ENCODE data around the gene EIF3B. TPM values are rescaled to one million over a fixed set of nuclear protein-coding genes. Genes with fewer than 3 reads are reported as not detected.

The EIF3B gene
- total RNA-seq, 1 donor from 2014 or later: 136 TPM

- DNase-seq: no peak
- no peaks in the 10 kb centered on the region for H3K36me3 Mint-ChIP-seq (ENCODE audit: unreplicated experiment)
- H3K9me3 Mint-ChIP-seq (ENCODE audit: unreplicated experiment): peaks cover 2% of the 10 kb centered on the region
- no peaks in the 10 kb centered on the region for H3K4me1 Mint-ChIP-seq (ENCODE audit: low read depth, unreplicated experiment)
- H3K27me3 Mint-ChIP-seq (ENCODE audit: unreplicated experiment): no peaks in the 10 kb centered on the region
- TF ChIP-seq, protein P1, sequence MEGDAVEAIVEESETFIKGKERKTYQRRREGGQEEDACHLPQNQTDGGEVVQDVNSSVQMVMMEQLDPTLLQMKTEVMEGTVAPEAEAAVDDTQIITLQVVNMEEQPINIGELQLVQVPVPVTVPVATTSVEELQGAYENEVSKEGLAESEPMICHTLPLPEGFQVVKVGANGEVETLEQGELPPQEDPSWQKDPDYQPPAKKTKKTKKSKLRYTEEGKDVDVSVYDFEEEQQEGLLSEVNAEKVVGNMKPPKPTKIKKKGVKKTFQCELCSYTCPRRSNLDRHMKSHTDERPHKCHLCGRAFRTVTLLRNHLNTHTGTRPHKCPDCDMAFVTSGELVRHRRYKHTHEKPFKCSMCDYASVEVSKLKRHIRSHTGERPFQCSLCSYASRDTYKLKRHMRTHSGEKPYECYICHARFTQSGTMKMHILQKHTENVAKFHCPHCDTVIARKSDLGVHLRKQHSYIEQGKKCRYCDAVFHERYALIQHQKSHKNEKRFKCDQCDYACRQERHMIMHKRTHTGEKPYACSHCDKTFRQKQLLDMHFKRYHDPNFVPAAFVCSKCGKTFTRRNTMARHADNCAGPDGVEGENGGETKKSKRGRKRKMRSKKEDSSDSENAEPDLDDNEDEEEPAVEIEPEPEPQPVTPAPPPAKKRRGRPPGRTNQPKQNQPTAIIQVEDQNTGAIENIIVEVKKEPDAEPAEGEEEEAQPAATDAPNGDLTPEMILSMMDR (IDR thresholded peaks at IDR 0.05; ENCODE audit: partially characterized antibody, unreplicated experiment): no peak
- no peak overlapping the region for H3K27ac Mint-ChIP-seq (ENCODE audit: unreplicated experiment)
- H3K4me3 Mint-ChIP-seq (ENCODE audit: unreplicated experiment): no peak overlapping the region
Observed at GRCh38 chr7:2417981-2418481, 63.4 kb downstream of the EIF3B start.

- Mint-ChIP-seq H3K27me3 (ENCODE audit: unreplicated experiment) (no peaks in the 10 kb centered on the region), H3K36me3 (ENCODE audit: unreplicated experiment) (no peaks in the 10 kb centered on the region), H3K27ac (ENCODE audit: unreplicated experiment) (no peak overlapping the region), H3K4me3 (ENCODE audit: unreplicated experiment) (no peak overlapping the region), H3K9me3 (ENCODE audit: unreplicated experiment) (peaks cover 4% of the 10 kb centered on the region), H3K4me1 (ENCODE audit: low read depth, unreplicated experiment) (no peaks in the 10 kb centered on the region)
- TF ChIP-seq, protein P1 (IDR thresholded peaks at IDR 0.05; ENCODE audit: partially characterized antibody, unreplicated experiment): no peak
- no peak for DNase-seq
Observed at GRCh38 chr7:2420216-2420933, 65.7 kb downstream of the EIF3B start.

- H3K4me3 Mint-ChIP-seq (ENCODE audit: unreplicated experiment): no peak overlapping the region
- DNase-seq: no peak
- H3K27me3 Mint-ChIP-seq (ENCODE audit: unreplicated experiment): no peaks in the 10 kb centered on the region
- no peaks in the 10 kb centered on the region for H3K36me3 Mint-ChIP-seq (ENCODE audit: unreplicated experiment)
- H3K9me3 Mint-ChIP-seq (ENCODE audit: unreplicated experiment): peaks cover 5% of the 10 kb centered on the region
- TF ChIP-seq, protein P1 (IDR thresholded peaks at IDR 0.05; ENCODE audit: partially characterized antibody, unreplicated experiment): no peak
- peaks cover 5% of the 10 kb centered on the region for H3K4me1 Mint-ChIP-seq (ENCODE audit: low read depth, unreplicated experiment)
- no peak overlapping the region for H3K27ac Mint-ChIP-seq (ENCODE audit: unreplicated experiment)
Observed at GRCh38 chr7:2421943-2422310, 67.3 kb downstream of the EIF3B start.

DNA sequence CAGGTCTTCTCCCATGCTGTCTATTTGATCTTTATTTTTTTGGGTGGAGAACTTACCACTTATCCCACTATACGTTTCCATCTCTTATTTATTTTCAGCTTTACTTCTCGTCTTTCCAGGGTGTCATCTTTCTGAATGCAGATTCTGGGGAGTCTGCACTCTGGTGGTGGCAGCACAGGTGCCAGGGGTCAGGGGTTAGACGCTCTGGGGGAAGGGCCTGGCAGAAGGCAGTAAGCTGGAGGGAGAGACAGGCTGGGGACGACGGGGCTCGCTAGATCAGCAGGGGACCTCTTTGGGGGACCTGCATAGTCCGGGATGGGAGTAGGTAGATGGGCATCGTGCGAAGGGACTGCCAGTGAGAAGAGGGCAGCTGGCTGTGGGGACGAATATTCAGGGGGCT is 71.1 kb downstream of the EIF3B start:
- H3K9me3 Mint-ChIP-seq (ENCODE audit: unreplicated experiment): peaks cover 4% of the 10 kb centered on the region
- H3K4me3 Mint-ChIP-seq (ENCODE audit: unreplicated experiment): no peak overlapping the region
- H3K36me3 Mint-ChIP-seq (ENCODE audit: unreplicated experiment): peaks cover 1% of the 10 kb centered on the region
- DNase-seq: no peak
- H3K27ac Mint-ChIP-seq (ENCODE audit: unreplicated experiment): no peak overlapping the region
- peaks cover 5% of the 10 kb centered on the region for H3K4me1 Mint-ChIP-seq (ENCODE audit: low read depth, unreplicated experiment)
- TF ChIP-seq, protein P1 (IDR thresholded peaks at IDR 0.05; ENCODE audit: partially characterized antibody, unreplicated experiment): no peak
- H3K27me3 Mint-ChIP-seq (ENCODE audit: unreplicated experiment): no peaks in the 10 kb centered on the region

Other genes with a start within 250 kb of the EIF3B start
- 57.6 TPM for gene MAD1L1, start 121.9 kb upstream of the EIF3B start, total RNA-seq (ENCODE audit: unreplicated experiment)
- 28.1 TPM for gene MRM2, start 112.6 kb upstream of the EIF3B start, total RNA-seq (ENCODE audit: unreplicated experiment)
- 19.5 TPM for gene NUDT1, start 112.6 kb upstream of the EIF3B start, total RNA-seq (ENCODE audit: unreplicated experiment)
- gene SNX8, start 40.4 kb upstream of the EIF3B start, total RNA-seq (ENCODE audit: unreplicated experiment): 22.2 TPM
- gene CHST12, start 48.8 kb downstream of the EIF3B start, total RNA-seq (ENCODE audit: unreplicated experiment): 27.3 TPM
- not detected for gene GRIFIN, start 121.6 kb downstream of the EIF3B start, total RNA-seq (ENCODE audit: unreplicated experiment)
- gene LFNG, start 164.9 kb downstream of the EIF3B start, total RNA-seq (ENCODE audit: unreplicated experiment): 75.5 TPM
- gene BRAT1, start 200.7 kb downstream of the EIF3B start, total RNA-seq (ENCODE audit: unreplicated experiment): 30.5 TPM
- 12.0 TPM for gene IQCE, start 204.2 kb downstream of the EIF3B start, total RNA-seq (ENCODE audit: unreplicated experiment)

All from glutamatergic neuron (in vitro differentiated cells).